Adrenal gland (tissue), 5 donors: Measurements from ENCODE around the gene ELSPBP1.

Experiments used
- CTCF ChIP-seq, 6 experiments: fragments of 450-650 bp in 4 of 6; fragments of 200-600 bp in 2 of 6; sonication (generic) in 1 of 6; IDR thresholded peaks; 1 replicate in 5 of 6; 2 replicates in 1 of 6; pipeline versions ENCODE4 v1.5.1 to v1.8.0; 2016 to 2021; ENCODE audit warnings: antibody characterized with exemption in 6 of 6, mild to moderate bottlenecking in 2 of 6, moderate library complexity in 1 of 6
- POLR2A ChIP-seq, 2 donors: fragments of 450-650 bp; IDR thresholded peaks; one replicate each; pipeline ENCODE4 v1.6.1; 2017; ENCODE audit warnings: antibody characterized with exemption in 2 of 2, mild to moderate bottlenecking in 2 of 2, moderate library complexity in 1 of 2
- donor health status: DM: no; HTN: no; CAD: no.

- no peak for TF ChIP-seq CTCF (IDR thresholded peaks at IDR 0.05)
- TF ChIP-seq POLR2A (IDR thresholded peaks at IDR 0.05): no peak
Observed at GRCh38 chr19:47992070-47992469, 2.4 kb upstream of the ELSPBP1 start, which contains the start of gene BSPH1.
